ENCODE measurements around the gene GEMIN2.
A peak's percentile ranks its signal among the peaks of the same experiment; 100 is the strongest.

The GEMIN2 gene

GRCh38 chr14:39174560-39175444 is 60.7 kb downstream of the GEMIN2 start, which contains the start of gene PNN (continued):
- TF ChIP-seq, protein P1, sequence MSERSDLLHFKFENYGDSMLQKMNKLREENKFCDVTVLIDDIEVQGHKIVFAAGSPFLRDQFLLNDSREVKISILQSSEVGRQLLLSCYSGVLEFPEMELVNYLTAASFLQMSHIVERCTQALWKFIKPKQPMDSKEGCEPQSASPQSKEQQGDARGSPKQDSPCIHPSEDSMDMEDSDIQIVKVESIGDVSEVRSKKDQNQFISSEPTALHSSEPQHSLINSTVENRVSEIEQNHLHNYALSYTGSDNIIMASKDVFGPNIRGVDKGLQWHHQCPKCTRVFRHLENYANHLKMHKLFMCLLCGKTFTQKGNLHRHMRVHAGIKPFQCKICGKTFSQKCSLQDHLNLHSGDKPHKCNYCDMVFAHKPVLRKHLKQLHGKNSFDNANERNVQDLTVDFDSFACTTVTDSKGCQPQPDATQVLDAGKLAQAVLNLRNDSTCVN (tag by site-specific recombination; optimal IDR thresholded peaks at IDR 0.05), result peak; percentile 68
- TF ChIP-seq, protein P2, sequence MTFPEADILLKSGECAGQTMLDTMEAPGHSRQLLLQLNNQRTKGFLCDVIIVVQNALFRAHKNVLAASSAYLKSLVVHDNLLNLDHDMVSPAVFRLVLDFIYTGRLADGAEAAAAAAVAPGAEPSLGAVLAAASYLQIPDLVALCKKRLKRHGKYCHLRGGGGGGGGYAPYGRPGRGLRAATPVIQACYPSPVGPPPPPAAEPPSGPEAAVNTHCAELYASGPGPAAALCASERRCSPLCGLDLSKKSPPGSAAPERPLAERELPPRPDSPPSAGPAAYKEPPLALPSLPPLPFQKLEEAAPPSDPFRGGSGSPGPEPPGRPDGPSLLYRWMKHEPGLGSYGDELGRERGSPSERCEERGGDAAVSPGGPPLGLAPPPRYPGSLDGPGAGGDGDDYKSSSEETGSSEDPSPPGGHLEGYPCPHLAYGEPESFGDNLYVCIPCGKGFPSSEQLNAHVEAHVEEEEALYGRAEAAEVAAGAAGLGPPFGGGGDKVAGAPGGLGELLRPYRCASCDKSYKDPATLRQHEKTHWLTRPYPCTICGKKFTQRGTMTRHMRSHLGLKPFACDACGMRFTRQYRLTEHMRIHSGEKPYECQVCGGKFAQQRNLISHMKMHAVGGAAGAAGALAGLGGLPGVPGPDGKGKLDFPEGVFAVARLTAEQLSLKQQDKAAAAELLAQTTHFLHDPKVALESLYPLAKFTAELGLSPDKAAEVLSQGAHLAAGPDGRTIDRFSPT (tag by site-specific recombination; IDR thresholded peaks at IDR 0.05), result 0 out of 2 replicates have a peak, but pooled peaks have one; percentile 26
- TF ChIP-seq, protein P3, sequence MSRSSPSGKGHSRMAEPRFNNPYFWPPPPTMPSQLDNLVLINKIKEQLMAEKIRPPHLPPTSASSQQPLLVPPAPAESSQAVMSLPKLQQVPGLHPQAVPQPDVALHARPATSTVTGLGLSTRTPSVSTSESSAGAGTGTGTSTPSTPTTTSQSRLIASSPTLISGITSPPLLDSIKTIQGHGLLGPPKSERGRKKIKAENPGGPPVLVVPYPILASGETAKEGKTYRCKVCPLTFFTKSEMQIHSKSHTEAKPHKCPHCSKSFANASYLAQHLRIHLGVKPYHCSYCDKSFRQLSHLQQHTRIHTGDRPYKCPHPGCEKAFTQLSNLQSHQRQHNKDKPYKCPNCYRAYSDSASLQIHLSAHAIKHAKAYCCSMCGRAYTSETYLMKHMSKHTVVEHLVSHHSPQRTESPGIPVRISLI (tag by site-specific recombination; IDR thresholded peaks at IDR 0.05), result peak; percentile 93
- TF ChIP-seq ZFP69B (tag by site-specific recombination; IDR thresholded peaks at IDR 0.05) (peak; percentile 55; the same call in 1 of the 2 replicates), CTCF (tag by site-specific recombination; IDR thresholded peaks at IDR 0.05) (no peak), YY2 (tag by site-specific recombination; IDR thresholded peaks at IDR 0.05) (peak; percentile 43; the same call in 1 of the 2 replicates)

DNA sequence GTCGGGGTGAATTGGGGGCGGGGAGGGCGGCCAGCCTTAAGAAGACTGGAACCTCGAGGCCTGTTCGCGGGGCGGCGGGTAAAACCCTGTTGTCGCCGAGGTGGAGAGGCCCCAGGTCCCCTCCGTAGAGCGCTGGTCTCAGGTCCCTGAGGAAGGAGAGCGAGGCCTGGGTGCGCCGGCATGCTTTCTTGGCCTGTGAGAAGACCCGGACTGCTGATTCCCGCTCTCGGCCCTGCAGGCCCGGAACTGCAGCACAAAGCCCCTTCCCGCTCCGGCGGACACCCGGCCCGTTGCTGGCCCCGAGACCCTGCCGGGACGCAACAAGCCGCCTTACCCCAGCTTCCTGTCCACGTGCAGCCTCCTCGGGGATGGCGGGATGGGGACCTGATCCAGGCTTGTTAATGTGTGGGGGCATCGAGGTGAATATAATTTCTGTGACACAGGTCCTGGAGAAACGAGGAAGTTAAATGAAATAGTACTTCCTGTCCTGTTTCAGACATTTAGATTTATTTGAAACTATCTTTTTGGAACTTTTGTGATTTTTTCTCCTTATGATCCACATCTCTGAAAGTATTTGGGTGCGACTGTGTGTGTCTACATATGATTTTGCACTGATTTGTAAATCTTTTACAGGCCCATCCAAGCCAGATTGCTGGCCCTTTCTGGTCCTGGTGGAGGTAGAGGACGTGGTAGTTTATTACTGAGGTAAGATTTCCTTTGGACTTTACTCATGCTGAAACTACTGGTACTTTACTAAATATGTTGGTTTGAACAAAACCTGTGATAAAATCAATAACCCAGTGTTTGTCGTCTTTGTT is 61.5 kb downstream of the GEMIN2 start:
- Histone ChIP-seq H3K36me3 (ENCODE audit: control insufficient read depth in 2 of 2, insufficient read depth in 1 of 2, low read length in 2 of 2) (peaks cover 46 to 51% of the 10 kb centered on the region in 2 experiments), H3K4me1 (ENCODE audit: control insufficient read depth, insufficient read depth, low read length) (no peaks in the 10 kb centered on the region), H3K4me3 (ENCODE audit: low read depth, low read length) (peak overlapping the region; percentile 93), H3K27ac (ENCODE audit: extremely low read depth, low read depth, low read length) (peak overlapping the region; percentile 92), H3K9me3 (ENCODE audit: control insufficient read depth, insufficient read depth, low read depth, low read length) (no peaks in the 10 kb centered on the region)
- TF ChIP-seq YY2 (tag by site-specific recombination; IDR thresholded peaks at IDR 0.05) (0 out of 2 replicates have a peak, but pooled peaks have one; percentile 6), SCRT2 (tag by site-specific recombination; IDR thresholded peaks at IDR 0.05) (0 out of 2 replicates have a peak, but pooled peaks have one; percentile 35), ZNF155 (tag by site-specific recombination; IDR thresholded peaks at IDR 0.05) (no peak), ZNF561 (tag by site-specific recombination; IDR thresholded peaks at IDR 0.05; ENCODE audit: borderline replicate concordance) (no peak), ZNF76 (tag by site-specific recombination; IDR thresholded peaks at IDR 0.05; ENCODE audit: borderline replicate concordance, low read depth) (no peak), ZNF366 (tag by site-specific recombination; conservative IDR thresholded peaks at IDR 0.05) (peak; percentile 22; the same call in 1 of the 2 replicates), ZNF335 (tag by site-specific recombination; conservative IDR thresholded peaks at IDR 0.05) (peak; percentile 58; the same call in 1 of the 2 replicates), ZBTB20 (tag by site-specific recombination; IDR thresholded peaks at IDR 0.05) (peak; percentile 69; the same call in 1 of the 2 replicates), ZBTB11 (tag by site-specific recombination; conservative IDR thresholded peaks at IDR 0.05; ENCODE audit: low read depth) (peak; percentile 87), HOXD13 (CRISPR knock-in tag; IDR thresholded peaks at IDR 0.05; ENCODE audit: borderline replicate concordance) (no peak), ZBTB49 (tag by site-specific recombination; IDR thresholded peaks at IDR 0.05; ENCODE audit: low read depth) (no peak), ZNF623 (tag by site-specific recombination; IDR thresholded peaks at IDR 0.05) (no peak)
- TF ChIP-seq, protein P4, sequence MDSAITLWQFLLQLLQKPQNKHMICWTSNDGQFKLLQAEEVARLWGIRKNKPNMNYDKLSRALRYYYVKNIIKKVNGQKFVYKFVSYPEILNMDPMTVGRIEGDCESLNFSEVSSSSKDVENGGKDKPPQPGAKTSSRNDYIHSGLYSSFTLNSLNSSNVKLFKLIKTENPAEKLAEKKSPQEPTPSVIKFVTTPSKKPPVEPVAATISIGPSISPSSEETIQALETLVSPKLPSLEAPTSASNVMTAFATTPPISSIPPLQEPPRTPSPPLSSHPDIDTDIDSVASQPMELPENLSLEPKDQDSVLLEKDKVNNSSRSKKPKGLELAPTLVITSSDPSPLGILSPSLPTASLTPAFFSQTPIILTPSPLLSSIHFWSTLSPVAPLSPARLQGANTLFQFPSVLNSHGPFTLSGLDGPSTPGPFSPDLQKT (IDR thresholded peaks at IDR 0.05; ENCODE audit: borderline replicate concordance, low read depth, low read length), result no peak
- POLR2A ChIA-PET, result interaction anchor here (0.5 to 1.7 kb wide), 8 partner anchors 10 to 257 kb away, joined by 3 to 10 read pairs (median 6); partner anchors contain the start of genes FBXO33 and SEC23A
- CTCF ChIA-PET, result no interaction called here

All from HEK293 (cell line).